OCI-LY7 (cell line): ENCODE data around the gene MYBL2. TPM values are rescaled to one million over a fixed set of nuclear protein-coding genes. Genes with fewer than 3 reads are reported as not detected.

Experiments used
- BruUV-seq: library from RNA; stranded (reverse); fragments of 400-500 nt; replicated peaks from 2 replicates; lab custom pipeline; 2021; lab: Mats Ljungman, UMichigan
- CTCF ChIA-PET: fragments of 300-600 bp; sonication (Branson Sonifier 250); formaldehyde crosslinking; loops from one replicate; lab custom pipeline; 2022; ENCODE audit warnings: antibody characterized with exemption; ENCODE audit not compliant: unreplicated experiment; lab: Charles Lee
- POLR2A ChIA-PET: fragments of 300-600 bp; sonication (Branson Sonifier 250); formaldehyde crosslinking; loops from one replicate; lab custom pipeline; 2022; ENCODE audit warnings: antibody characterized with exemption; lab: Charles Lee
- DNase-seq: peaks from one replicate; pipeline ENCODE4 v3.0.0-alpha.2; 2015; ENCODE audit warnings: low spot score
- H2AFZ ChIP-seq: fragments of 200-600 bp; sonication (generic), shearing (Covaris generic); 2 replicates; pipeline ENCODE4 v1.6.1; 2014; ENCODE audit warnings: mild to moderate bottlenecking, antibody characterized with exemption, low read length, moderate library complexity
- H3K27ac ChIP-seq: fragments of 200-600 bp; sonication (generic); 2 replicates; pipeline ENCODE4 v1.5.1; 2014; ENCODE audit warnings: mixed run types, low read depth, mild to moderate bottlenecking, moderate library complexity, low read length, inconsistent platforms; ENCODE audit not compliant: poor library complexity, severe bottlenecking
- H3K36me3 ChIP-seq: fragments of 200-600 bp; sonication (generic); 2 replicates; pipeline ENCODE4 v1.6.1; 2014; ENCODE audit warnings: mild to moderate bottlenecking, antibody characterized with exemption, low read length, moderate library complexity, mixed read lengths; ENCODE audit not compliant: insufficient read depth
- H3K4me1 ChIP-seq: fragments of 200-600 bp; sonication (generic); 2 replicates; pipeline ENCODE4 v1.5.1; 2014; ENCODE audit warnings: mild to moderate bottlenecking, low read length; ENCODE audit not compliant: insufficient read depth, poor library complexity, severe bottlenecking
- H3K4me2 ChIP-seq: fragments of 200-600 bp; sonication (generic); 2 replicates; pipeline ENCODE4 v1.6.1; 2014; ENCODE audit warnings: mild to moderate bottlenecking, low read length
- H3K4me3 ChIP-seq: fragments of 200-600 bp; sonication (generic); 2 replicates; pipeline ENCODE4 v1.5.1; 2014; ENCODE audit warnings: mild to moderate bottlenecking, low read depth, low read length; ENCODE audit not compliant: poor library complexity, severe bottlenecking
- H3K79me2 ChIP-seq: fragments of 200-600 bp; sonication (generic); 2 replicates; pipeline ENCODE4 v1.6.1; 2016; ENCODE audit warnings: low read depth, mild to moderate bottlenecking, low read length, moderate library complexity, mixed read lengths; ENCODE audit not compliant: insufficient read depth
- H3K9me2 ChIP-seq: fragments of 200-600 bp; sonication (generic); 2 replicates; pipeline ENCODE4 v1.6.1; 2016; ENCODE audit warnings: mild to moderate bottlenecking, low read length, mixed read lengths; ENCODE audit not compliant: insufficient read depth
- H3K9me3 ChIP-seq: fragments of 200-600 bp; sonication (generic); 2 replicates; pipeline ENCODE4 v1.6.1; 2014; ENCODE audit warnings: mild to moderate bottlenecking, mixed run types, low read length, mixed read lengths
- H4K20me1 ChIP-seq: fragments of 200-600 bp; sonication (generic); 2 replicates; pipeline ENCODE4 v1.6.1; 2014; ENCODE audit warnings: mild to moderate bottlenecking, antibody characterized with exemption, low read length, moderate library complexity, mixed read lengths; ENCODE audit not compliant: insufficient read depth
- EZH2phosphoT487 ChIP-seq: fragments of 200-600 bp; sonication (generic); IDR thresholded peaks from 2 replicates; pipeline ENCODE4 v1.6.1; 2018; ENCODE audit warnings: low read depth, borderline replicate concordance, mild to moderate bottlenecking, mixed run types, antibody characterized with exemption, low read length, moderate library complexity, mixed read lengths
- intact Hi-C: fragments of 100-400 bp; cut with micrococcal nuclease; formaldehyde crosslinking; loops from one replicate; pipeline ENCODE4 v1.10.0; 2022; ENCODE audit not compliant: unreplicated experiment
- total RNA-seq, 2 experiments: library from RNA; depleted of rRNA in 1 of 2; stranded (reverse); fragments of >200 nt in 1 of 2; shearing (Covaris generic) in 1 of 2; gene quantifications; 2 replicates each; pipeline ENCODE4 v1.2.3, GENCODE V29; 2014 to 2022
- TF ChIP-seq, protein P1 (sequence below): fragments of 200-600 bp; sonication (generic); conservative IDR thresholded peaks from 2 replicates; pipeline ENCODE4 v1.5.1; 2014; ENCODE audit warnings: mild to moderate bottlenecking, antibody characterized with exemption, low read length, moderate library complexity, mixed read lengths

Gene MYBL2
- total RNA-seq, 2 experiments from 2014 or later, result 268 to 472 TPM

GRCh38 chr20:43739148-43739749, 72.3 kb downstream of the MYBL2 start:
- no peak overlapping the region for H3K4me2 ChIP-seq
- H3K4me1 ChIP-seq, result peaks cover 29% of the 10 kb centered on the region
- no peak for TF ChIP-seq EZH2phosphoT487
- TF ChIP-seq, protein P1, sequence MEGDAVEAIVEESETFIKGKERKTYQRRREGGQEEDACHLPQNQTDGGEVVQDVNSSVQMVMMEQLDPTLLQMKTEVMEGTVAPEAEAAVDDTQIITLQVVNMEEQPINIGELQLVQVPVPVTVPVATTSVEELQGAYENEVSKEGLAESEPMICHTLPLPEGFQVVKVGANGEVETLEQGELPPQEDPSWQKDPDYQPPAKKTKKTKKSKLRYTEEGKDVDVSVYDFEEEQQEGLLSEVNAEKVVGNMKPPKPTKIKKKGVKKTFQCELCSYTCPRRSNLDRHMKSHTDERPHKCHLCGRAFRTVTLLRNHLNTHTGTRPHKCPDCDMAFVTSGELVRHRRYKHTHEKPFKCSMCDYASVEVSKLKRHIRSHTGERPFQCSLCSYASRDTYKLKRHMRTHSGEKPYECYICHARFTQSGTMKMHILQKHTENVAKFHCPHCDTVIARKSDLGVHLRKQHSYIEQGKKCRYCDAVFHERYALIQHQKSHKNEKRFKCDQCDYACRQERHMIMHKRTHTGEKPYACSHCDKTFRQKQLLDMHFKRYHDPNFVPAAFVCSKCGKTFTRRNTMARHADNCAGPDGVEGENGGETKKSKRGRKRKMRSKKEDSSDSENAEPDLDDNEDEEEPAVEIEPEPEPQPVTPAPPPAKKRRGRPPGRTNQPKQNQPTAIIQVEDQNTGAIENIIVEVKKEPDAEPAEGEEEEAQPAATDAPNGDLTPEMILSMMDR, result no peak
- H3K27ac ChIP-seq, result no peak overlapping the region
- H4K20me1 ChIP-seq, result no peaks in the 10 kb centered on the region
- no peaks in the 10 kb centered on the region for H3K9me2 ChIP-seq
- DNase-seq, result no peak
- BruUV-seq, result no TSS peak
- ChIA-PET CTCF (no interaction called here), POLR2A (no interaction called here)
- H2AFZ ChIP-seq, result peak overlapping the region; percentile 4; the same call in 1 of the 2 replicates
- H3K36me3 ChIP-seq, result no peaks in the 10 kb centered on the region
- H3K4me3 ChIP-seq, result no peak overlapping the region
- no peaks in the 10 kb centered on the region for H3K9me3 ChIP-seq
- no peaks in the 10 kb centered on the region for H3K79me2 ChIP-seq
- intact Hi-C loops, result no loop called here

GRCh38 chr20:43740642-43741041, 73.7 kb downstream of the MYBL2 start:
- no peak for DNase-seq
- H3K9me3 ChIP-seq, result no peaks in the 10 kb centered on the region
- no peak overlapping the region for H2AFZ ChIP-seq
- H3K4me3 ChIP-seq, result no peak overlapping the region
- H3K27ac ChIP-seq, result no peak overlapping the region
- TF ChIP-seq EZH2phosphoT487, result no peak
- TF ChIP-seq, protein P1, result no peak
- no peaks in the 10 kb centered on the region for H3K36me3 ChIP-seq
- no peaks in the 10 kb centered on the region for H3K9me2 ChIP-seq
- intact Hi-C loops, result no loop called here
- H3K4me2 ChIP-seq, result no peak overlapping the region
- CTCF ChIA-PET, result no interaction called here
- H4K20me1 ChIP-seq, result no peaks in the 10 kb centered on the region
- no peaks in the 10 kb centered on the region for H3K79me2 ChIP-seq
- no TSS peak for BruUV-seq
- peaks cover 33% of the 10 kb centered on the region for H3K4me1 ChIP-seq
- POLR2A ChIA-PET, result interaction anchor here (0.7 kb wide), 1 partner anchor 207 kb away, joined by 3 read pairs; no protein-coding TSS in a partner anchor

GRCh38 chr20:43744151-43744611, 77.3 kb downstream of the MYBL2 start:
- no peak overlapping the region for H3K27ac ChIP-seq
- H3K4me3 ChIP-seq, result no peak overlapping the region
- intact Hi-C loops, result no loop called here
- no peaks in the 10 kb centered on the region for H4K20me1 ChIP-seq
- no peaks in the 10 kb centered on the region for H3K9me3 ChIP-seq
- H3K9me2 ChIP-seq, result no peaks in the 10 kb centered on the region
- ChIA-PET POLR2A (interaction anchor here (0.5 kb wide), 1 partner anchor 237 kb away, joined by 4 read pairs; no protein-coding TSS in a partner anchor), CTCF (interaction anchor here (0.6 kb wide), 1 partner anchor 63 kb away, joined by 3 read pairs; no protein-coding TSS in a partner anchor)
- no peaks in the 10 kb centered on the region for H3K36me3 ChIP-seq
- H3K4me1 ChIP-seq, result peaks cover 25% of the 10 kb centered on the region
- no peak overlapping the region for H2AFZ ChIP-seq
- BruUV-seq, result no TSS peak
- DNase-seq, result no peak
- TF ChIP-seq EZH2phosphoT487, result no peak
- TF ChIP-seq, protein P1, result no peak
- H3K4me2 ChIP-seq, result no peak overlapping the region
- no peaks in the 10 kb centered on the region for H3K79me2 ChIP-seq
